Stimulated activated CD4-positive, alpha-beta T cell treated with anti-CD3 and anti-CD28 coated beads, TNF-alpha, amount 100 ng/mL, for 4 hours (primary cell): ENCODE measurements around the gene PHF8.

Experiments used
- DNase-seq, 3 experiments: peaks; one replicate each; pipeline ENCODE4 v3.0.0-alpha.2; 2020; ENCODE audit warnings: low read depth in 3 of 3

Gene PHF8

GRCh38 chrX:54044126-54044876 lies at the start of gene PHF8:
PHF8 (minus strand) TSS chrX:54044473; CDS start chrX:54042728, 1,745 bp downstream.
- DNase-seq, result peak; percentile 84 to 88 (median 87)

GRCh38 chrX:54093571-54093970 lies 49.3 kb upstream of the PHF8 start:
- DNase-seq, result no peak

- DNase-seq, result no peak
Observed at GRCh38 chrX:54093159-54093558, 48.9 kb upstream of the PHF8 start.

GRCh38 chrX:54090880-54091279 lies 46.6 kb upstream of the PHF8 start:
- DNase-seq, result no peak

- no peak for DNase-seq
Observed at GRCh38 chrX:54089191-54089590, 44.9 kb upstream of the PHF8 start.

- no peak for DNase-seq
Observed at GRCh38 chrX:54087661-54088060, 43.4 kb upstream of the PHF8 start.

- no peak for DNase-seq
Observed at GRCh38 chrX:54085666-54086065, 41.4 kb upstream of the PHF8 start.

- no peak for DNase-seq
Observed at GRCh38 chrX:54076903-54077302, 32.6 kb upstream of the PHF8 start.

GRCh38 chrX:54074826-54075225 lies 30.6 kb upstream of the PHF8 start:
- DNase-seq, result no peak

GRCh38 chrX:54067766-54068165 lies 23.5 kb upstream of the PHF8 start:
- no peak for DNase-seq

GRCh38 chrX:54066841-54067240 lies 22.6 kb upstream of the PHF8 start:
- DNase-seq, result no peak

- DNase-seq, result no peak
Observed at GRCh38 chrX:54064564-54064963, 20.3 kb upstream of the PHF8 start.

GRCh38 chrX:54063361-54063760 lies 19.1 kb upstream of the PHF8 start:
- DNase-seq, result no peak

- no peak for DNase-seq
Observed at GRCh38 chrX:54049801-54050200, 5.5 kb upstream of the PHF8 start.

GRCh38 chrX:54048412-54048811 lies 4.1 kb upstream of the PHF8 start:
- DNase-seq, result no peak

- no peak for DNase-seq
Observed at GRCh38 chrX:54045563-54046228, 1.4 kb upstream of the PHF8 start.

- DNase-seq, result no peak
Observed at GRCh38 chrX:54044877-54045338, 635 bp upstream of the PHF8 start.

GRCh38 chrX:54043541-54044125 lies 640 bp downstream of the PHF8 start:
- peak in 2 of 3 experiments; percentile 3 to 23 for DNase-seq

GRCh38 chrX:54043056-54043455 lies 1.2 kb downstream of the PHF8 start:
- no peak for DNase-seq

GRCh38 chrX:54042609-54043021 lies 1.7 kb downstream of the PHF8 start:
- peak in 2 of 3 experiments; percentile 0 to 14 for DNase-seq

- no peak for DNase-seq
Observed at GRCh38 chrX:54030329-54030728, 13.9 kb downstream of the PHF8 start.

- DNase-seq, result no peak
Observed at GRCh38 chrX:54029529-54030143, 14.6 kb downstream of the PHF8 start.
